GM12878 (cell line): ENCODE results near the gene TPR. TPM values are rescaled to one million over a fixed set of nuclear protein-coding genes. Genes with fewer than 3 reads are reported as not detected.
A peak's percentile ranks its signal among the peaks of the same experiment; 100 is the strongest.

Experiments
- ATF2 ChIP-seq: IDR thresholded peaks from 2 replicates; pipeline ENCODE4 v1.6.1; 2012; ENCODE audit warnings: low read length, inconsistent platforms
- BMI1 ChIP-seq: fragments of 450-650 bp; IDR thresholded peaks from 2 replicates; pipeline ENCODE4 v1.6.1; 2016; ENCODE audit warnings: mild to moderate bottlenecking, moderate library complexity, borderline replicate concordance
- CEBPZ ChIP-seq: fragments of 150-350 bp; IDR thresholded peaks from 2 replicates; pipeline ENCODE4 v1.6.1; 2016; ENCODE audit warnings: low read depth, low read length
- CHD1 ChIP-seq: IDR thresholded peaks from 2 replicates; pipeline ENCODE4 v1.6.1; 2012; ENCODE audit warnings: low read depth, low read length, improper control_type of control experiment
- CHD4 ChIP-seq: fragments of 200-600 bp; sonication (generic); IDR thresholded peaks from 2 replicates; pipeline ENCODE4 v1.6.1; 2016; ENCODE audit warnings: mild to moderate bottlenecking
- DPF2 ChIP-seq: fragments of 450-650 bp; IDR thresholded peaks from 2 replicates; pipeline ENCODE4 v1.6.1; 2017; ENCODE audit warnings: mild to moderate bottlenecking
- IKZF2 ChIP-seq, 2 experiments: fragments of 450-650 bp; IDR thresholded peaks; 2 replicates each; pipeline ENCODE4 v1.6.1; 2017; ENCODE audit warnings: mild to moderate bottlenecking in 2 of 2, moderate library complexity in 2 of 2
- KAT2A ChIP-seq: conservative IDR thresholded peaks from 2 replicates; pipeline ENCODE4 v1.6.1; 2011; ENCODE audit warnings: low read depth, low read length; ENCODE audit not compliant: control insufficient read depth
- KLF5 ChIP-seq: fragments of 450-650 bp; IDR thresholded peaks from 2 replicates; pipeline ENCODE4 v1.6.1; 2014; ENCODE audit warnings: mild to moderate bottlenecking; ENCODE audit not compliant: partially characterized antibody
- NFIC ChIP-seq: IDR thresholded peaks from 2 replicates; pipeline ENCODE4 v1.6.1; 2012; ENCODE audit warnings: low read depth, mild to moderate bottlenecking, inconsistent platforms, low read length, moderate library complexity
- NFYA ChIP-seq: IDR thresholded peaks from 2 replicates; pipeline ENCODE4 v1.6.1; 2011; ENCODE audit warnings: low read depth, mild to moderate bottlenecking, low read length, improper control_type of control experiment, borderline replicate concordance
- NFYB ChIP-seq: IDR thresholded peaks from 2 replicates; pipeline ENCODE4 v1.6.1; 2011; ENCODE audit warnings: low read depth, mild to moderate bottlenecking, low read length, improper control_type of control experiment, moderate library complexity; ENCODE audit not compliant: insufficient read depth
- POU2F2 ChIP-seq: IDR thresholded peaks from 3 replicates; pipeline ENCODE4 v1.6.1; 2011; ENCODE audit warnings: low read depth, mild to moderate bottlenecking, low read length, borderline replicate concordance
- RAD21 ChIP-seq: IDR thresholded peaks from 2 replicates; pipeline ENCODE4 v1.6.1; 2011; ENCODE audit warnings: mild to moderate bottlenecking, low read depth, low read length, moderate library complexity; ENCODE audit not compliant: insufficient read depth
- SPI1 ChIP-seq: IDR thresholded peaks from 2 replicates; pipeline ENCODE4 v1.6.1; 2011; ENCODE audit warnings: low read depth, mild to moderate bottlenecking, low read length, moderate library complexity, borderline replicate concordance; ENCODE audit not compliant: insufficient read depth
- SRF ChIP-seq, 2 experiments: IDR thresholded peaks; 2 replicates each; pipeline ENCODE4 v1.6.1; 2011; ENCODE audit warnings: low read depth in 2 of 2, low read length in 2 of 2, mild to moderate bottlenecking in 1 of 2, moderate library complexity in 1 of 2
- ZNF274 ChIP-seq: IDR thresholded peaks from one replicate; pipeline ENCODE4 v1.8.0; 2011; ENCODE audit not compliant: insufficient read length, insufficient read depth
- ZZZ3 ChIP-seq: IDR thresholded peaks from 2 replicates; pipeline ENCODE4 v1.6.1; 2011; ENCODE audit warnings: low read depth; ENCODE audit not compliant: control insufficient read depth, insufficient read length
- polyA plus RNA-seq, 11 experiments: library from polyadenylated mRNA; depleted of rRNA in 4 of 11; unstranded in 6 of 11; stranded (reverse) in 5 of 11; fragments of >200 nt; fragmentation: Nextera tagmentation in 4 of 11; fragmentation: Illumina TruSeq in 1 of 11; extraction: Ambion mirVana in 4 of 11; extraction: Trizol in 1 of 11; gene quantifications; 1 replicate in 1 of 11; 2 replicates in 10 of 11; pipeline versions ENCODE4 v1.2.1 to v1.2.3, GENCODE V29; 2011 to 2016; ENCODE audit warnings: inconsistent platforms in 2 of 11, missing spikeins in 2 of 11, low read depth in 1 of 11
- total RNA-seq, 4 experiments: library from RNA; depleted of rRNA in 3 of 4; stranded (reverse); fragments of >200 nt in 3 of 4; fragmentation: Illumina TruSeq in 1 of 4; extraction: Trizol in 1 of 4; gene quantifications; 2 replicates each; pipeline versions ENCODE4 v1.2.1 to v1.2.3, GENCODE V29; 2013 to 2021
- TF ChIP-seq, protein P1 (sequence below): IDR thresholded peaks from 2 replicates; pipeline ENCODE4 v1.6.1; 2011; ENCODE audit warnings: borderline replicate concordance, low read depth, mild to moderate bottlenecking, moderate library complexity, mixed read lengths, low read length; ENCODE audit not compliant: insufficient read depth; ENCODE audit errors: extremely low read length
- TF ChIP-seq, protein P2 (sequence below): fragments of 450-650 bp; IDR thresholded peaks from 2 replicates; pipeline ENCODE4 v1.6.1; 2017; ENCODE audit warnings: mild to moderate bottlenecking, moderate library complexity

The TPR gene
- total and polyA plus RNA-seq, 10 of the 15 experiments (the other 5 are each of a cell fraction or from before 2014, with no cell fraction given) = 30.9 to 122 (median 92.2) TPM

DNA sequence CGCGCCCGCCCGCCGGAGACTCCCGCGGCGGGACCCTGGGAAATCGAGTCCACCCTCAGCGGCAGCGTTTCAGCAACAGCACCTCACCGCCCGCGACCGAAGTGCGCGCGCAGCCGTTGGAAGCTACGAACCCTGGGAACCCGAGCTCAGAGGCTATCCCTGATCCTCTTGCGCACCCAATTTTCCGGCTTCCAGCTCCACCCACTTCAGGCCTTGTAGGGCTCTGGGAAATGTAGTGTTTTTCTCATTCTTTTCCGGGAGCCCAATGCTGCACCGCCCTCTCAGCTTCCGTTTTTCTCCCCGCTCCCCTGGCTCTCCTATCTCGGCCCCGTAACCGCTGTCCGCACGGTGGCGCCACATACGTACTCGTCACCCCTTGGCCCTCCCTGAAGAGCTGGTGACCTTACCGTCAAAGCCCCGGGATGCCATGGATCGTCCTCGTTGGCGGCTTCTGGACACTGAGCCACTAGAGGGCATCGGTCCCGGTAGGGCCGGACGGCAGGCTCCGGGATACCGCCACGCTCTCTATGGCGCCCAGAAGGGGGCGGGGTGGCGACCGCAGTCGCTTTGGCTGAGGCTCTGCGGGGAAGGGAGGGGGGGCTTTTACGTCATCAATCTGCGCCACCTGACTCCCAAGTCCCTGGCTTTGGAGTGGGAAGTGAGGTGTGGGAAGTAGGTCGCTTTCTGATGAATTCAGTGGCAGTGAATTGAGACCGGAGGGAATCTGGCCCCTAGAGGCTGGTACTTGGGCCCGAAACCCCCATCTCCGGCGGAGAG lies at the start of gene TPR, which contains the start of gene ODR4 (continued):
- TF ChIP-seq CHD1 (no peak), RAD21 (peak; percentile 48), KAT2A (no peak), KLF5 (no peak), IKZF2 (IDR thresholded peaks at IDR 0.05) (peak; percentile 100), POU2F2 (0 out of 3 replicates have a peak, but pooled peaks have one; percentile 38), NFYB (0 out of 2 replicates have a peak, but pooled peaks have one; percentile 16), NFYA (no peak), ATF2 (peak; percentile 22; the same call in 1 of the 2 replicates), ZZZ3 (no peak), DPF2 (peak; percentile 80), BMI1 (no peak), CHD4 (no peak), NFIC (peak; percentile 16; the same call in 1 of the 2 replicates), CEBPZ (no peak), ZNF274 (no peak), SRF (IDR thresholded peaks at IDR 0.05; ENCODE audit: low read depth in 2 of 2, low read length in 2 of 2) (peak; percentile 33 to 75; a peak in 3 of 4 replicates), SPI1 (no peak)
- TF ChIP-seq, protein P1, sequence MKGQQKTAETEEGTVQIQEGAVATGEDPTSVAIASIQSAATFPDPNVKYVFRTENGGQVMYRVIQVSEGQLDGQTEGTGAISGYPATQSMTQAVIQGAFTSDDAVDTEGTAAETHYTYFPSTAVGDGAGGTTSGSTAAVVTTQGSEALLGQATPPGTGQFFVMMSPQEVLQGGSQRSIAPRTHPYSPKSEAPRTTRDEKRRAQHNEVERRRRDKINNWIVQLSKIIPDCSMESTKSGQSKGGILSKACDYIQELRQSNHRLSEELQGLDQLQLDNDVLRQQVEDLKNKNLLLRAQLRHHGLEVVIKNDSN = no peak
- TF ChIP-seq, protein P2, sequence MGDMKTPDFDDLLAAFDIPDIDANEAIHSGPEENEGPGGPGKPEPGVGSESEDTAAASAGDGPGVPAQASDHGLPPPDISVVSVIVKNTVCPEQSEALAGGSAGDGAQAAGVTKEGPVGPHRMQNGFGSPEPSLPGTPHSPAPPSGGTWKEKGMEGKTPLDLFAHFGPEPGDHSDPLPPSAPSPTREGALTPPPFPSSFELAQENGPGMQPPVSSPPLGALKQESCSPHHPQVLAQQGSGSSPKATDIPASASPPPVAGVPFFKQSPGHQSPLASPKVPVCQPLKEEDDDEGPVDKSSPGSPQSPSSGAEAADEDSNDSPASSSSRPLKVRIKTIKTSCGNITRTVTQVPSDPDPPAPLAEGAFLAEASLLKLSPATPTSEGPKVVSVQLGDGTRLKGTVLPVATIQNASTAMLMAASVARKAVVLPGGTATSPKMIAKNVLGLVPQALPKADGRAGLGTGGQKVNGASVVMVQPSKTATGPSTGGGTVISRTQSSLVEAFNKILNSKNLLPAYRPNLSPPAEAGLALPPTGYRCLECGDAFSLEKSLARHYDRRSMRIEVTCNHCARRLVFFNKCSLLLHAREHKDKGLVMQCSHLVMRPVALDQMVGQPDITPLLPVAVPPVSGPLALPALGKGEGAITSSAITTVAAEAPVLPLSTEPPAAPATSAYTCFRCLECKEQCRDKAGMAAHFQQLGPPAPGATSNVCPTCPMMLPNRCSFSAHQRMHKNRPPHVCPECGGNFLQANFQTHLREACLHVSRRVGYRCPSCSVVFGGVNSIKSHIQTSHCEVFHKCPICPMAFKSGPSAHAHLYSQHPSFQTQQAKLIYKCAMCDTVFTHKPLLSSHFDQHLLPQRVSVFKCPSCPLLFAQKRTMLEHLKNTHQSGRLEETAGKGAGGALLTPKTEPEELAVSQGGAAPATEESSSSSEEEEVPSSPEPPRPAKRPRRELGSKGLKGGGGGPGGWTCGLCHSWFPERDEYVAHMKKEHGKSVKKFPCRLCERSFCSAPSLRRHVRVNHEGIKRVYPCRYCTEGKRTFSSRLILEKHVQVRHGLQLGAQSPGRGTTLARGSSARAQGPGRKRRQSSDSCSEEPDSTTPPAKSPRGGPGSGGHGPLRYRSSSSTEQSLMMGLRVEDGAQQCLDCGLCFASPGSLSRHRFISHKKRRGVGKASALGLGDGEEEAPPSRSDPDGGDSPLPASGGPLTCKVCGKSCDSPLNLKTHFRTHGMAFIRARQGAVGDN = peak; percentile 36
